SK-MEL-5 (cell line): ENCODE data around the gene NES. TPM values are rescaled to one million over a fixed set of nuclear protein-coding genes. Genes with fewer than 3 reads are reported as not detected.
"Not testable (repeated sequence)": the region's sequence is repeated elsewhere in the genome, so short reads cannot be mapped to it uniquely, and the experiment has no call there.

Experiments
- DNase-seq: peaks from one replicate; pipeline ENCODE4 v3.0.0-alpha.2; 2016; ENCODE audit warnings: low read depth, low spot score
- in situ Hi-C: cut with HindIII; loops from 2 replicates; pipeline ENCODE4 v1.10.0; 2016; ENCODE audit warnings: low sequenced_read_pairs, high pct_unique_total_duplicates, low pct_unique_long_range_greater_than_20kb
- total RNA-seq: library from RNA; depleted of rRNA; stranded (reverse); fragments of >200 nt; shearing (Covaris generic); gene quantifications from 2 replicates; pipeline ENCODE4 v1.2.3, GENCODE V29; 2014

The NES gene
- total RNA-seq, 1 experiment from 2014 or later: 81.0 TPM

GRCh38 chr1:156642265-156643048, 34.8 kb downstream of the NES start:
- no peak for DNase-seq
- in situ Hi-C loops: no loop called here

GRCh38 chr1:156641761-156642264, 35.4 kb downstream of the NES start, which contains the start of gene BCAN:
TSS of gene BCAN (plus strand) at chr1:156642117. CDS start at chr1:156646055, 3,938 bp downstream.
- in situ Hi-C loops: no loop called here
- DNase-seq: peak; percentile 79

DNA sequence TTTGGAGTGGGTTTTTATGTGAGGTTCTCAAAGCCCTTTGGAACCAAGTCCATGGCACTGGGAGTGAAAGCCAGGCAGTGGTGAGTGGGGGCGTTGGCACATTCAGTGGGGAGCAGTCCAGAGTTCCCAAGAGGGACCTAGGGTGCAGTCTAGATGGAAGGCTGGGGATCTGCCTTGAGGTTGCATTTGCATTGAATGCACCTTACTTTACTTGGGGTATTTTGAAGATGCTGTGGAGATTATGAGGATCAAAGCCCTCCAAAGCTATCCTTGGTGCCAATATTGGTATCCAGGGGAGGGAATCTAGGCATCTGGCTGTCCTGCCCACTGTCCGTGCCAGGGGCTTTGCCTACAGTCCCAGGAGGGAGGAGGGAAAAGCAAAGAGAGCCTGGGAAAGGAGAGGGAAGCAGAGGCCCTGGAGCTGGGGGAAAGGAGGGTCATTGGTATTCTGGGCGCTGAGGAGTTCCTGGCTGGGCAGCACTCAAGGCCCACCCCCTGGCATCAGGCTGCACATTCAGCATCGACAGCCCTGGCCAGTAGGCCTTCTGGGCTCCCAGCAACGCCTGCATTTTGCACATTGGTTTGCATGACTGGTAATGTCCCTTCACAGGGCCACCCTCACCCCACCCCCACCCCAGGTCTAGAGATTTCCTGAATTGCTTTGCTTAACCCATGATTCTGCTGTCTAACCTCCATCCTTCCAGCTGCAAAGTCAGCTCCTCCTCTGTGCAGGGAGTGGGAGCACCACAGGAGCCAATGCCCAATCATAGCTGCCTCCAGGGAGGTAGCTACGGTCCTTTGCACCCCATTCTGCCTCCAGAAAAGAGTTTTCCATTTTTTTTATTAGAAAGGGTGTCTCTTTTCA, 36.1 kb downstream of the NES start:
- no peak for DNase-seq
- in situ Hi-C loops: no loop called here

- in situ Hi-C loops: no loop called here
- DNase-seq: no peak
Measured at GRCh38 chr1:156639601-156640101, 37.6 kb downstream of the NES start.

DNA sequence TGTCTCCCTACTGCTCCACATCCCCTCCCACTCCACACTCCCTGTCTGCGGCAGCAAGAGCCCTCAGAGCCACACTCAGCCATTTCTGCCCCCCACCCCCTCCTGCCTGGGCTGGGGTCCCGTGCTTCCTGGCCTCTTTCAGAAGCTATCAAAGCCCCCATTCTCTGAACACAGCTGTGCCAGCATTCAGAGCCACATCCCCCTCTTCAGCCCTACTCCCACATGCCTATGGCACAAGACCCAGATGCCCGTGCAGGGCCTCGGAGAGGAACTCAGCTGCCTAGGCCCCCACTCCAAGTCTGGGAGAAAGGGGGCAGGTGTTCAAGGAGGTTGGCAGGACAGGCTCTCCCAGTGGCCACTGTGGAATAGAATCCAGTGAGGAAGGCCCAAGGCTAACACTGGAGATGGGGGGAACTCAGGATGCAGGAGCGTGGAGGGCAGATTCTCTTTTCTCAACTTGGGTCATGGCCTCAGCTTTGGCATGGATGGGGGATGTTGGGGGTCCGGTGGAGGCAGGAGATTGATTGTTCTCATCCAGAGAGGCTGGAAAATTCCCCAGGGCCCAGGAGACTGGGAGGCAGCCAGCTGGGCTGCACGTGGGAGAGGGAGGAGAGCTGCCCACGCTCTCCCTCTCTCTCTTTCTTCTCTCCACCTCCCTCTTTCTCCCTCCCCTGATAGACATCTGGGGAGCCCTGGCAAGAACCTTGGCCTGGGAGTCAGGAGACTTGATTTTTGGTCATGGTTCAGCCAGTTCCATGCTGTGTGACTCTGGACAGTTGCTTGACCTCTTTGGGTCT, 38.8 kb downstream of the NES start:
- in situ Hi-C loops: no loop called here
- DNase-seq: no peak

GRCh38 chr1:156632355-156632754, 44.9 kb downstream of the NES start:
- DNase-seq: no peak
- in situ Hi-C loops: no loop called here

GRCh38 chr1:156631152-156631551, 46.1 kb downstream of the NES start:
- DNase-seq, in situ Hi-C loops: not testable (repeated sequence)

DNA sequence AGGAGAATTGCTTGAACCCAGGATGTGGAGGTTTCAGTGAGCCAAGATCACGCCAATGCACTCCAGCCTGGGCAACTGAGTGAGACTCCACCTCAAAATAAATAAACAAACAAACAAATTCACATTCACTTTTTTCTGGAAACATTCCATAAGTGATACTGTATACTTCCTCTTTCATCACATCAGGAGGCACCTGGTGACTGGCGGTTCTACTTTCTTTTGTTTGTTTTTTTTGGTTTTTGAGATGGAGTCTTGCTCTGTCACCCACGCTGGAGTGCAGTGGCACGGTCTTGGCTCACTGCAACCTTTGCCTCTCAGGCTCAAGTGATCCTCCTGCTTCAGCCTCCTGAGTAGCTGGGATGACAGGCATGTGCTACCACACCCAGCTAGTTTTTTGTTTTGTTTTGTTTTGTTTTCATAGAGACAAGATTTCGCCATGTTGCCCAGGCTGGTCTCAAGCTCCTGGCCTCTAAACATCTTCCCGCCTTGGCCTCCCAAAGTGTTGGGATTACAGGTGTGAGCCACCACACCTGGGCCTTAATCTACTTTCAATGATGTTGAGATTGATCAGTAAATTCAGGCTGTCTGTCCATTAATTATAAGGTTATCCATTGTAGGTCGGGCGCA, 47.3 kb downstream of the NES start:
- in situ Hi-C loops: no loop called here
- no peak for DNase-seq

DNA sequence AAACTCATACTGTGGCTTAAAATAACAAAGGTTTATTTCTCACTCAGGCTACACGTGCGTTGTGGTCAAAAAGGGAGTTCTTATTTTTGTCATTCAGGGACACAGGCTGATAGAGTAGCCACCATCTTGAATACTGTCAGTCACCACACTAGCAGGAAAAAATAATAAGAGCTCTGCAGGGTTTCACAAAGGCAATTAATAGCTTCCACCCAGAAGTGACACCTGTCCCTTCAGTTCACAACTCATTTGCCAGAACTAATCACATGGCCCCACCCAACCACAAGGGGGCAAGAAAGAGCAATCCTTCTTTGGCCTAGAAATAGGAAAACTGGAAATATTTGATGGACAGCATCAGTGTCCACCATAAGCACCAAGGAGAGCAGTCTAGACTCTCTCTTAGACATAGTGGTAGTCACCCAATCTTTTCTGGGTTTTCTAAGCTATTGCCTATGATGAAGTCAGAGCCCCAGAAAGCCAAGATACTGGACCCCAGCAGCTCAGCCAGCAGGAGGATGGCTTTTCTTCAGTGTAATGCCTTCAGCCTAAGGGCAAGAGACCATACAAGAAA, 49.8 kb downstream of the NES start:
- in situ Hi-C loops: no loop called here
- peak; percentile 81 for DNase-seq

DNA sequence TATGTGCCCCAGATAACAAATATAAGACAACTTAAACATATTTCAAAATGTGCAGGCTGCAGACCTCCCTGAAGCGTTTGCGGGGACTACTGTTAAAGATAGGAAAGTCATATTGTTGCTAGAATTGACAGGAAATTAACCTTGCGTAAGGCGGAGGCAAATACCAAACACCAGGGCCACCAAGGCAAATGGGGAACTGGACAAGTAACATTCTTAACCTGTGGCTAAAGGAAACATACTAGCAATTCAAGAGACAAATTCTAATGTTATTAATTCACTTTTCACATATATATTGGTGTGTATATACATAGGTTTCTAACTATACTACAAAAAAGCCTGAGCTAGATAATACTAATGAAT, 51.1 kb downstream of the NES start:
- in situ Hi-C loops: no loop called here
- no peak for DNase-seq

- in situ Hi-C loops: no loop called here
- DNase-seq: peak; percentile 58
Measured at GRCh38 chr1:156625436-156626078, 51.6 kb downstream of the NES start.

- in situ Hi-C loops: no loop called here
- DNase-seq: no peak
Measured at GRCh38 chr1:156624814-156625435, 52.3 kb downstream of the NES start.

GRCh38 chr1:156623946-156624813, 53.0 kb downstream of the NES start:
- peak; percentile 70 for DNase-seq
- in situ Hi-C loops: no loop called here

- no peak for DNase-seq
- in situ Hi-C loops: no loop called here
Measured at GRCh38 chr1:156622581-156623297, 54.5 kb downstream of the NES start.

DNA sequence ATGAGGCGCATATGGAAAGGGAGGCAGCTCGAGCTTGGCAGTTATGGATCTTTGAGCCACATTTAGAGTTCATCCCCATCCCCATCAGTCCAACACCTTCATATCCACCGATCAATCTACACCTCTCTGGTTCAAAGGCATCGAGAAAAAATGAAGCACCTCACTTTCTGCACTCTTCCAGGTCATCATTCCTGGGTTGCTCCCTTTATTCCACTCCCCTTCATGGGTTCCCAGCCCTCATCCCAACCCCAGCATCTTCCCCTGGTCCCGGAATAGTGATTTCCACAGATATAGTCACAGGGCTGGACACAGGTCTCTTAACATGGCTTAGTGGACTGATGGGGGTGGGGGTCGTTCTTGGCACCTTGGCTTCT, 57.6 kb downstream of the NES start:
- in situ Hi-C loops: no loop called here
- no peak for DNase-seq
